Osteoblast (primary cell): ENCODE results near the gene PLXNA4. TPM values are rescaled to one million over a fixed set of nuclear protein-coding genes. Genes with fewer than 3 reads are reported as not detected.

Experiments
- DNase-seq: peaks from one replicate; pipeline ENCODE4 v3.0.0; 2011; ENCODE audit warnings: low spot score, mixed read lengths; ENCODE audit not compliant: insufficient read length; ENCODE audit errors: missing footprints
- H2AFZ ChIP-seq: 2 replicates; pipeline ENCODE4 v1.6.0; 2011; ENCODE audit warnings: mild to moderate bottlenecking, low read length
- H3K27ac ChIP-seq: 2 replicates; pipeline ENCODE4 v1.5.1; 2011; ENCODE audit warnings: mild to moderate bottlenecking, low read depth, low read length, moderate library complexity
- H3K27me3 ChIP-seq: 2 replicates; pipeline ENCODE4 v1.6.0; 2012; ENCODE audit warnings: mild to moderate bottlenecking, control low read depth, inconsistent platforms, low read length, moderate library complexity; ENCODE audit not compliant: insufficient read depth
- H3K36me3 ChIP-seq: 2 replicates; pipeline ENCODE4 v1.5.1; 2011; ENCODE audit warnings: mild to moderate bottlenecking, low read length, control low read depth, moderate library complexity; ENCODE audit not compliant: insufficient read depth
- H3K4me1 ChIP-seq: 2 replicates; pipeline ENCODE4 v1.5.1; 2011; ENCODE audit warnings: mild to moderate bottlenecking, low read length, control low read depth, moderate library complexity; ENCODE audit not compliant: insufficient read depth
- H3K4me2 ChIP-seq: 2 replicates; pipeline ENCODE4 v1.6.0; 2011; ENCODE audit warnings: mild to moderate bottlenecking, low read length; ENCODE audit not compliant: insufficient read depth
- H3K4me3 ChIP-seq: fragments of 200-600 bp; sonication (generic); 3 replicates; pipeline ENCODE4 v1.5.1; 2012; ENCODE audit warnings: mild to moderate bottlenecking, low read length, inconsistent platforms; ENCODE audit not compliant: insufficient read depth
- H3K79me2 ChIP-seq: 2 replicates; pipeline ENCODE4 v1.6.0; 2012; ENCODE audit warnings: mild to moderate bottlenecking, low read length, control low read depth, inconsistent platforms; ENCODE audit not compliant: insufficient read depth
- H3K9me3 ChIP-seq: 2 replicates; pipeline ENCODE4 v1.5.1; 2011; ENCODE audit warnings: low read depth, low read length, control low read depth
- H4K20me1 ChIP-seq: 2 replicates; pipeline ENCODE4 v1.6.0; 2012; ENCODE audit warnings: mild to moderate bottlenecking, low read length, control low read depth; ENCODE audit not compliant: insufficient read depth
- total RNA-seq: library from RNA; depleted of rRNA; stranded (reverse); fragments of >200 nt; gene quantifications from 2 replicates; pipeline ENCODE4 v1.2.3, GENCODE V29; 2012
- TF ChIP-seq, protein P1 (sequence below): IDR thresholded peaks from 2 replicates; pipeline ENCODE4 v1.5.1; 2011; ENCODE audit warnings: mild to moderate bottlenecking, low read depth, low read length, moderate library complexity; ENCODE audit errors: extremely low read depth

Gene PLXNA4
- total RNA-seq, 1 donor, result 4.3 TPM

GRCh38 chr7:132140341-132140740 lies 435.9 kb downstream of the PLXNA4 start:
- Histone ChIP-seq H3K36me3 (no peaks in the 10 kb centered on the region), H3K9me3 (no peaks in the 10 kb centered on the region), H3K27ac (no peak overlapping the region), H2AFZ (no peak overlapping the region), H3K79me2 (no peaks in the 10 kb centered on the region), H3K4me1 (peaks cover 5% of the 10 kb centered on the region), H3K4me3 (no peak overlapping the region), H3K27me3 (no peaks in the 10 kb centered on the region), H4K20me1 (no peaks in the 10 kb centered on the region), H3K4me2 (no peak overlapping the region)
- TF ChIP-seq, protein P1, sequence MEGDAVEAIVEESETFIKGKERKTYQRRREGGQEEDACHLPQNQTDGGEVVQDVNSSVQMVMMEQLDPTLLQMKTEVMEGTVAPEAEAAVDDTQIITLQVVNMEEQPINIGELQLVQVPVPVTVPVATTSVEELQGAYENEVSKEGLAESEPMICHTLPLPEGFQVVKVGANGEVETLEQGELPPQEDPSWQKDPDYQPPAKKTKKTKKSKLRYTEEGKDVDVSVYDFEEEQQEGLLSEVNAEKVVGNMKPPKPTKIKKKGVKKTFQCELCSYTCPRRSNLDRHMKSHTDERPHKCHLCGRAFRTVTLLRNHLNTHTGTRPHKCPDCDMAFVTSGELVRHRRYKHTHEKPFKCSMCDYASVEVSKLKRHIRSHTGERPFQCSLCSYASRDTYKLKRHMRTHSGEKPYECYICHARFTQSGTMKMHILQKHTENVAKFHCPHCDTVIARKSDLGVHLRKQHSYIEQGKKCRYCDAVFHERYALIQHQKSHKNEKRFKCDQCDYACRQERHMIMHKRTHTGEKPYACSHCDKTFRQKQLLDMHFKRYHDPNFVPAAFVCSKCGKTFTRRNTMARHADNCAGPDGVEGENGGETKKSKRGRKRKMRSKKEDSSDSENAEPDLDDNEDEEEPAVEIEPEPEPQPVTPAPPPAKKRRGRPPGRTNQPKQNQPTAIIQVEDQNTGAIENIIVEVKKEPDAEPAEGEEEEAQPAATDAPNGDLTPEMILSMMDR, result no peak
- DNase-seq, result no peak

DNA sequence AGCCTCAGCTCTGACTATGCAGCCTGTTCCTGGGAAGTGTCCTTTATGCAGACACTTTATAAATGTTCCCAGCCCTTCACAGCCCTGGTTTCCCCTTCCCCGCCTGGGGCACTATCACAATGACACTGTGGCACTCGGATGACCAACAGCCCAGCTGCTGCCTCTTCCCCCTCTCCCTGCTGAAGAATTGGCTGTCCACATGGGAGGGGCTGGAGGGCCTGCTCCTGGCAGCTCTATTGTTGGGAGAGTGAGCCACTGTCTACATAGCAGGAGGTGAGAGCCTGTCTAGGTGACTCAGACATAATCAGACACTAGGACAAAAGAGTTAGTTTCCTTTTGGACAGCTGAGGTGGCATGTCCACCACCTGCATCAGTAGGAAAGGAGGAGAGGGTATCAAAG lies 437.5 kb downstream of the PLXNA4 start:
- DNase-seq, result no peak
- H2AFZ ChIP-seq, result no peak overlapping the region
- TF ChIP-seq, protein P1, result no peak

GRCh38 chr7:132137681-132138080 lies 438.6 kb downstream of the PLXNA4 start:
- no peak overlapping the region for H3K27ac ChIP-seq
- TF ChIP-seq, protein P1, result no peak

More for the DNA sequence above, 437.5 kb downstream of the PLXNA4 start:
- Histone ChIP-seq H3K4me3 (no peak overlapping the region), H4K20me1 (no peaks in the 10 kb centered on the region), H3K4me2 (no peak overlapping the region), H3K27ac (no peak overlapping the region), H3K4me1 (peaks cover 3% of the 10 kb centered on the region), H3K79me2 (no peaks in the 10 kb centered on the region), H3K36me3 (no peaks in the 10 kb centered on the region), H3K27me3 (no peaks in the 10 kb centered on the region), H3K9me3 (no peaks in the 10 kb centered on the region)

GRCh38 chr7:132135746-132136385 lies 440.4 kb downstream of the PLXNA4 start:
- Histone ChIP-seq H3K27ac (no peak overlapping the region), H3K4me2 (no peak overlapping the region), H4K20me1 (no peaks in the 10 kb centered on the region), H3K4me3 (no peak overlapping the region), H3K9me3 (no peaks in the 10 kb centered on the region), H2AFZ (no peak overlapping the region), H3K79me2 (no peaks in the 10 kb centered on the region), H3K27me3 (no peaks in the 10 kb centered on the region), H3K36me3 (no peaks in the 10 kb centered on the region), H3K4me1 (peaks cover 3% of the 10 kb centered on the region)
- DNase-seq, result no peak
- TF ChIP-seq, protein P1, result no peak

More at GRCh38 chr7:132137681-132138080, 438.6 kb downstream of the PLXNA4 start:
- Histone ChIP-seq H4K20me1 (no peaks in the 10 kb centered on the region), H3K36me3 (no peaks in the 10 kb centered on the region), H3K27me3 (no peaks in the 10 kb centered on the region), H3K4me2 (no peak overlapping the region), H3K4me3 (no peak overlapping the region), H2AFZ (no peak overlapping the region), H3K79me2 (no peaks in the 10 kb centered on the region), H3K9me3 (no peaks in the 10 kb centered on the region), H3K4me1 (peaks cover 3% of the 10 kb centered on the region)
- DNase-seq, result no peak
